SK-N-SH (cell line): Measurements from ENCODE around the gene WWC1. TPM values are rescaled to one million over a fixed set of nuclear protein-coding genes. Genes with fewer than 3 reads are reported as not detected.

ENCODE experiments used
- CTCF ChIA-PET: fragments of 300-600, 350-600 bp; formaldehyde crosslinking; extraction: SDS; loops from one replicate; lab custom pipeline; 2021; lab: Yijun Ruan, JAX
- POLR2A ChIA-PET: fragments of 350-600 bp; sonication (Branson Sonifier 250); formaldehyde crosslinking; extraction: SDS; loops from one replicate; lab custom pipeline; 2020; ENCODE audit warnings: antibody characterized with exemption, inconsistent platforms; lab: Yijun Ruan, JAX
- DNase-seq: peaks from one replicate; pipeline ENCODE4 v3.0.0; 2012
- H2AFZ ChIP-seq: fragments of 200-600 bp; sonication (generic); 2 replicates; pipeline ENCODE4 v1.8.1; 2016; ENCODE audit warnings: antibody characterized with exemption, mild to moderate bottlenecking, low read depth
- H3F3A ChIP-seq: fragments of 200-600 bp; sonication (generic); replicated peaks from 2 replicates; pipeline ENCODE3; 2016; ENCODE audit warnings: antibody characterized with exemption, mild to moderate bottlenecking; ENCODE audit not compliant: insufficient read depth
- H3K27ac ChIP-seq, 2 experiments: fragments of 200-500 bp in 1 of 2; fragments of 200-600 bp in 1 of 2; sonication (Bioruptor generic) in 1 of 2; sonication (generic), shearing (Covaris generic) in 1 of 2; 2 replicates each; pipeline versions ENCODE4 v1.5.1 to v1.6.1; 2014 to 2016; ENCODE audit warnings: low read depth in 2 of 2, inconsistent platforms in 1 of 2, low read length in 1 of 2, mild to moderate bottlenecking in 1 of 2, mixed read lengths in 1 of 2
- H3K27me3 ChIP-seq: fragments of 200-600 bp; sonication (generic), shearing (Covaris generic); 2 replicates; pipeline ENCODE4 v1.6.1; 2016; ENCODE audit warnings: mixed run types; ENCODE audit not compliant: insufficient read depth
- H3K36me3 ChIP-seq, 2 experiments: fragments of 200-500 bp in 1 of 2; fragments of 200-600 bp in 1 of 2; sonication (Bioruptor generic) in 1 of 2; sonication (generic) in 1 of 2; replicated peaks in 1 of 2; 2 replicates each; pipeline versions ENCODE3 to v1.5.1; 2014 to 2016; ENCODE audit warnings: low read length in 1 of 2, mild to moderate bottlenecking in 1 of 2; ENCODE audit not compliant: insufficient read depth in 2 of 2, control insufficient read depth in 1 of 2
- H3K4me1 ChIP-seq, 2 experiments: fragments of 200-500 bp in 1 of 2; fragments of 200-600 bp in 1 of 2; sonication (Bioruptor generic) in 1 of 2; sonication (generic), shearing (Covaris generic) in 1 of 2; 2 replicates each; pipeline versions ENCODE4 v1.5.1 to v1.6.1; 2014 to 2016; ENCODE audit warnings: low read depth in 1 of 2, low read length in 1 of 2, mixed run types in 1 of 2; ENCODE audit not compliant: insufficient read depth in 2 of 2, control insufficient read depth in 1 of 2
- H3K4me2 ChIP-seq: fragments of 200-600 bp; sonication (generic), shearing (Covaris generic); 2 replicates; pipeline ENCODE4 v1.6.1; 2017; ENCODE audit warnings: mixed run types
- H3K4me3 ChIP-seq, 2 experiments: fragments of 200-500 bp in 1 of 2; fragments of 200-600 bp in 1 of 2; sonication (Bioruptor generic) in 1 of 2; sonication (generic), shearing (Covaris generic) in 1 of 2; 2 replicates each; pipeline versions ENCODE4 v1.5.1 to v1.8.1; 2014 to 2016; ENCODE audit warnings: low read depth in 2 of 2, inconsistent platforms in 1 of 2, low read length in 1 of 2, mild to moderate bottlenecking in 1 of 2, mixed read lengths in 1 of 2, moderate library complexity in 1 of 2
- H3K79me2 ChIP-seq: fragments of 200-600 bp; sonication (generic); 2 replicates; pipeline ENCODE4 v1.8.1; 2017; ENCODE audit warnings: mild to moderate bottlenecking; ENCODE audit not compliant: insufficient read depth
- H3K9ac ChIP-seq: fragments of 200-600 bp; sonication (generic); 2 replicates; pipeline ENCODE4 v1.6.1; 2017; ENCODE audit warnings: mixed run types
- H3K9me2 ChIP-seq: fragments of 200-600 bp; sonication (generic); 2 replicates; pipeline ENCODE4 v1.6.1; 2017; ENCODE audit warnings: mixed run types
- H3K9me3 ChIP-seq: fragments of 200-600 bp; sonication (generic); 2 replicates; pipeline ENCODE4 v1.6.1; 2017; ENCODE audit warnings: mixed run types, mild to moderate bottlenecking, moderate library complexity
- H4K20me1 ChIP-seq: fragments of 200-600 bp; sonication (generic); 2 replicates; pipeline ENCODE4 v1.6.1; 2017; ENCODE audit warnings: mild to moderate bottlenecking, mixed run types; ENCODE audit not compliant: insufficient read depth
- FOSL2 ChIP-seq: IDR thresholded peaks from 2 replicates; pipeline ENCODE4 v1.4.0; 2012; ENCODE audit warnings: low read depth, mild to moderate bottlenecking, moderate library complexity, borderline replicate concordance
- FOXJ3 ChIP-seq: sonication (generic); formaldehyde crosslinking; IDR thresholded peaks from 2 replicates; pipeline ENCODE4 v1.5.1; 2020; ENCODE audit warnings: mild to moderate bottlenecking, missing genetic modification reagents
- JUND ChIP-seq: IDR thresholded peaks from 2 replicates; pipeline ENCODE4 v1.4.0; 2012
- MEF2A ChIP-seq: IDR thresholded peaks from 2 replicates; pipeline ENCODE4 v1.4.0; 2012; ENCODE audit warnings: low read depth, borderline replicate concordance
- NFIC ChIP-seq: IDR thresholded peaks from 2 replicates; pipeline ENCODE4 v1.4.0; 2012; ENCODE audit warnings: borderline replicate concordance
- RAD21 ChIP-seq: IDR thresholded peaks from 2 replicates; pipeline ENCODE4 v1.6.1; 2012; ENCODE audit warnings: mild to moderate bottlenecking, low read length
- RCOR1 ChIP-seq: fragments of 150-350 bp; IDR thresholded peaks from 2 replicates; pipeline ENCODE4 v1.6.1; 2017; ENCODE audit warnings: antibody characterized with exemption, low read length
- RXRA ChIP-seq: IDR thresholded peaks from 2 replicates; pipeline ENCODE4 v1.4.0; 2012; ENCODE audit warnings: low read depth, mild to moderate bottlenecking, borderline replicate concordance
- SMC3 ChIP-seq: IDR thresholded peaks from 2 replicates; pipeline ENCODE4 v1.6.1; 2012; ENCODE audit warnings: low read depth, low read length, improper control_type of control experiment
- TCF12 ChIP-seq: IDR thresholded peaks from 2 replicates; pipeline ENCODE4 v1.4.0; 2012
- TEAD4 ChIP-seq: IDR thresholded peaks from 2 replicates; pipeline ENCODE4 v1.4.0; 2012; ENCODE audit warnings: mild to moderate bottlenecking, borderline replicate concordance; ENCODE audit not compliant: insufficient read depth
- WGBS: methylation state at CpG from one replicate; pipeline ENCODE4 v1.1.6; 2017; ENCODE audit warnings: low lambda C conversion rate; 5-methylcytosine and 5-hydroxymethylcytosine counted together
- polyA plus RNA-seq, 3 experiments: library from polyadenylated mRNA; depleted of rRNA; stranded (reverse); fragments of >200 nt; gene quantifications; 2 replicates each; pipeline ENCODE4 v1.2.3, GENCODE V29; 2012
- TF ChIP-seq, protein P1 (sequence below): fragments of 150-350 bp; IDR thresholded peaks from 2 replicates; pipeline ENCODE4 v1.6.1; 2017; ENCODE audit warnings: antibody characterized with exemption, low read length, low read depth, borderline replicate concordance
- TF ChIP-seq, protein P2 (sequence below): IDR thresholded peaks from 2 replicates; pipeline ENCODE4 v1.4.0; 2012; ENCODE audit warnings: low read depth, borderline replicate concordance
- TF ChIP-seq, protein P3 (sequence below): fragments of 150-350 bp; IDR thresholded peaks from 2 replicates; pipeline ENCODE4 v1.6.1; 2016; ENCODE audit warnings: mild to moderate bottlenecking, low read depth, low read length
- TF ChIP-seq, protein P4 (sequence below): IDR thresholded peaks from 2 replicates; pipeline ENCODE4 v1.4.0; 2012; ENCODE audit warnings: low read depth

The WWC1 gene
- polyA plus RNA-seq, 1 of the 3 experiments (the other 2 are of a cell fraction): 16.9 TPM

DNA sequence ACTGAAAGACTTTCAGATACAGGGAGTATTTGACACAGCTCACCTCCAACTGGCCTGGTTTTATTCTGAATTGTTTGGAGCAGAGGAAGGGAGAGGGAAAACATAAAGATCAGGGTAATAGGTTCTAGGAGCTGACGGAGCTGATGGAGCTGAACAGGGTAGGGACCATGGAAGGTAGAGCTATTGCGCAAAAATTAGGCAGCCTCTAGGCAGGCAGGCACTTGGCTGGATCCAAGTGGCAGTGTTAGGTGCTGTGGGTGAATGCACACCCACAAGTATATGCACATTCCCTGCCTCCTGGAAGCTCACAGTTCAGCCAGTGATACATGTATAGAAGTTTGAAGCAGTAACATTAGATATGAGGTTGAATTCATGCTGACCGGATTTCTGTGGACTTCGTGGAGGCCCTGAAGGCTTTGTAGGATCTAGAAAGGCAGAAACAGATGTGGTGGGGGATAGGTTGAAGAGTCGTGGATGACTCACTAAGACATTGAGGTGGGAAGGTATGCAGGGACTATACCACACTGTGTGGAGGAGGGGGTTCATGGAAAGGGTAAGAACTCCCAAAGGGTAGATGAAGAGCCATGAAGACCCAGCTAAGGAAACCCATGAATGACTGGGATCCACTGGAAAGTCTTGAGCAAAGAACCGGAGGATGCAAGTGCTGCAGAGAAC is 50.8 kb downstream of the WWC1 start (continued):
- TF ChIP-seq, protein P1, sequence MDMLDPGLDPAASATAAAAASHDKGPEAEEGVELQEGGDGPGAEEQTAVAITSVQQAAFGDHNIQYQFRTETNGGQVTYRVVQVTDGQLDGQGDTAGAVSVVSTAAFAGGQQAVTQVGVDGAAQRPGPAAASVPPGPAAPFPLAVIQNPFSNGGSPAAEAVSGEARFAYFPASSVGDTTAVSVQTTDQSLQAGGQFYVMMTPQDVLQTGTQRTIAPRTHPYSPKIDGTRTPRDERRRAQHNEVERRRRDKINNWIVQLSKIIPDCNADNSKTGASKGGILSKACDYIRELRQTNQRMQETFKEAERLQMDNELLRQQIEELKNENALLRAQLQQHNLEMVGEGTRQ: no peak
- TF ChIP-seq, protein P2, sequence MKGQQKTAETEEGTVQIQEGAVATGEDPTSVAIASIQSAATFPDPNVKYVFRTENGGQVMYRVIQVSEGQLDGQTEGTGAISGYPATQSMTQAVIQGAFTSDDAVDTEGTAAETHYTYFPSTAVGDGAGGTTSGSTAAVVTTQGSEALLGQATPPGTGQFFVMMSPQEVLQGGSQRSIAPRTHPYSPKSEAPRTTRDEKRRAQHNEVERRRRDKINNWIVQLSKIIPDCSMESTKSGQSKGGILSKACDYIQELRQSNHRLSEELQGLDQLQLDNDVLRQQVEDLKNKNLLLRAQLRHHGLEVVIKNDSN: no peak

DNA sequence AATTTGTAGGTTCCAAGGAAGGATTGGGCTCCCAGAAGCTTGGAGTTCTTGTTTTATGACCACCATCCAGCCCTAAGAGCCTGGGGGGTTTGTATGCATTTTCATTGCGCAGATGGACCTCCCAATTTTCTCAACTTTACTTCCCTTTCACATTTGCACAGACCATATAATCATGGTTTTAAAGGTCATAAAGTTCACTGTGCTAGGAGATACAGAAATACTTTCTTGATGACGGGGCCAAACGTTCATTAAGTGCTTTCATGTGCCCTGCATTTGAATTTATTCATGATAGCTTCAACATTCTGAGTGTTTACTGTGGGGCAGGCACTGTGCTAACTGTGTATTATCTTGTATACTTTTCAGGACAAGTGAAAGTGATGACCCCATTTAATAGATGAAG is 51.5 kb downstream of the WWC1 start:
- POLR2A ChIA-PET: no interaction called here
- TF ChIP-seq FOXJ3 (CRISPR knock-in tag) (no peak), TCF12 (no peak), FOSL2 (no peak), RAD21 (no peak), TEAD4 (no peak), RCOR1 (no peak), MEF2A (no peak), SMC3 (no peak), JUND (no peak), RXRA (no peak), NFIC (no peak)
- TF ChIP-seq, protein P3, sequence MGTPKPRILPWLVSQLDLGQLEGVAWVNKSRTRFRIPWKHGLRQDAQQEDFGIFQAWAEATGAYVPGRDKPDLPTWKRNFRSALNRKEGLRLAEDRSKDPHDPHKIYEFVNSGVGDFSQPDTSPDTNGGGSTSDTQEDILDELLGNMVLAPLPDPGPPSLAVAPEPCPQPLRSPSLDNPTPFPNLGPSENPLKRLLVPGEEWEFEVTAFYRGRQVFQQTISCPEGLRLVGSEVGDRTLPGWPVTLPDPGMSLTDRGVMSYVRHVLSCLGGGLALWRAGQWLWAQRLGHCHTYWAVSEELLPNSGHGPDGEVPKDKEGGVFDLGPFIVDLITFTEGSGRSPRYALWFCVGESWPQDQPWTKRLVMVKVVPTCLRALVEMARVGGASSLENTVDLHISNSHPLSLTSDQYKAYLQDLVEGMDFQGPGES: no peak
- TF ChIP-seq, protein P4, sequence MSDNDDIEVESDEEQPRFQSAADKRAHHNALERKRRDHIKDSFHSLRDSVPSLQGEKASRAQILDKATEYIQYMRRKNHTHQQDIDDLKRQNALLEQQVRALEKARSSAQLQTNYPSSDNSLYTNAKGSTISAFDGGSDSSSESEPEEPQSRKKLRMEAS: no peak
- no peaks in the 10 kb centered on the region for H3K79me2 ChIP-seq

More for the DNA sequence above, 51.5 kb downstream of the WWC1 start:
- peaks cover 4% of the 10 kb centered on the region; the same call in 1 of the 2 replicates for H4K20me1 ChIP-seq
- CTCF ChIA-PET: interaction anchor here (1.2 kb wide), 1 partner anchor 12 kb away, joined by 4 read pairs; no protein-coding TSS in a partner anchor
- no peak overlapping the region for H3K4me3 ChIP-seq
- H3K4me1 ChIP-seq: 0 out of 4 replicates have a peak, but pooled peaks cover 0 to 4% of the 10 kb centered on the region in 2 experiments
- H3K27ac ChIP-seq: no peak overlapping the region
- no peaks in the 10 kb centered on the region for H3K9me2 ChIP-seq
- DNase-seq: no peak
- H3K9me3 ChIP-seq: no peaks in the 10 kb centered on the region
- H3K36me3 ChIP-seq: no peaks in the 10 kb centered on the region
- H3K4me2 ChIP-seq: no peak overlapping the region
- H3K9ac ChIP-seq: no peak overlapping the region
- 93% methylated on average over 3 of the region's 3 CpGs for WGBS
- no peaks in the 10 kb centered on the region for H3K27me3 ChIP-seq
- no peak overlapping the region for H2AFZ ChIP-seq
- no peaks in the 10 kb centered on the region for H3F3A ChIP-seq
